HFF-Myc (cell line): ENCODE measurements around the gene FARP1.

ENCODE experiments used
- DNase-seq: peaks from one replicate; pipeline ENCODE4 v3.0.0-alpha.2; 2011; ENCODE audit warnings: low read depth; ENCODE audit errors: extremely low read depth
- H3K4me3 ChIP-seq: replicated peaks from 2 replicates; pipeline ENCODE4 v1.5.1; 2011; ENCODE audit warnings: low read depth, mild to moderate bottlenecking, control low read depth, low read length
- TF ChIP-seq, protein P1 (sequence below): IDR thresholded peaks from 2 replicates; pipeline ENCODE4 v1.5.1; 2012; ENCODE audit warnings: mild to moderate bottlenecking, low read depth, low read length, control low read depth; ENCODE audit errors: missing control alignments

The FARP1 gene

DNA sequence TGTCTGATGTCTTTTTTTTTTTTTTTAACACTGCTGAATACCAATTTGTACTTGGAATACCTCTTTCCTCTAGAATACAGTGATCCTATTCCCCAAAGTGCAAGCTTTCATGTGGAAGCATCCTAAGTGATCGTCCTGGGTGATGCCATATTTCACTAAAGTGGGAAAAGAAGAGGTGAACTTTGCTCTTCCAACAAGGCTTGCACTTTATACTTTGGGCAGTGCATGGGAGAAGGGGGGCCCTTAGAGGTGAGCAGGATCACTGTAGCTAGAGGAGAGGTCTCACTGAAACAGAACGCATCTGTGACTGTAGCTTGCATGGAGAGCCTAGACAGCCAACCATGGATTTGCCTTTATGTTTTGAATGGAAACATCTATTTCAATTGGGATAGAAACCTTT is 260.2 kb downstream of the FARP1 start:
- TF ChIP-seq, protein P1, sequence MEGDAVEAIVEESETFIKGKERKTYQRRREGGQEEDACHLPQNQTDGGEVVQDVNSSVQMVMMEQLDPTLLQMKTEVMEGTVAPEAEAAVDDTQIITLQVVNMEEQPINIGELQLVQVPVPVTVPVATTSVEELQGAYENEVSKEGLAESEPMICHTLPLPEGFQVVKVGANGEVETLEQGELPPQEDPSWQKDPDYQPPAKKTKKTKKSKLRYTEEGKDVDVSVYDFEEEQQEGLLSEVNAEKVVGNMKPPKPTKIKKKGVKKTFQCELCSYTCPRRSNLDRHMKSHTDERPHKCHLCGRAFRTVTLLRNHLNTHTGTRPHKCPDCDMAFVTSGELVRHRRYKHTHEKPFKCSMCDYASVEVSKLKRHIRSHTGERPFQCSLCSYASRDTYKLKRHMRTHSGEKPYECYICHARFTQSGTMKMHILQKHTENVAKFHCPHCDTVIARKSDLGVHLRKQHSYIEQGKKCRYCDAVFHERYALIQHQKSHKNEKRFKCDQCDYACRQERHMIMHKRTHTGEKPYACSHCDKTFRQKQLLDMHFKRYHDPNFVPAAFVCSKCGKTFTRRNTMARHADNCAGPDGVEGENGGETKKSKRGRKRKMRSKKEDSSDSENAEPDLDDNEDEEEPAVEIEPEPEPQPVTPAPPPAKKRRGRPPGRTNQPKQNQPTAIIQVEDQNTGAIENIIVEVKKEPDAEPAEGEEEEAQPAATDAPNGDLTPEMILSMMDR, result no peak

DNA sequence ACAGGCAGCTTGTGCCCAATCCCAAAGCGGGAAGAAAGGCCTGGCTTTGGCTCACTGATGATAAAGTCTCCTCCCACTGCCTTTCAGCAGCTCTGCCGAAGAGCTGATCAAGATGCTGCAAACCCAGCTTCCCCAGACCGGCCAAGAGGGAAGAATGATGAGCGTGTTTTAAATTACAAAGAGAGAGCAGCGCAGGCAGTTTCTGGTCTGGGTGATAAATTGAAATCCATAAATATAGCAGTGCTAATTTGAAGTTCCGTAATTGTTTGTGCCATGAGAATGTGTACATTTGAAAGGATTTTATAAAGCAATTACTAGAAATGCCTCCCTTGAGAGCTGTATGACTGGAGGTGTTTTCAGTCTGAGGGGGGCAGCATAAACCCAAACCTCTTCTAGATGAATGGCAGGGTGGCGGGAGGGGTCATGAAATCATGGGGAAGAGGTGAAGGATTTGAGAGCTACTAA is 262.2 kb downstream of the FARP1 start:
- TF ChIP-seq, protein P1, result no peak
- DNase-seq, result no peak

More for the DNA sequence above, 260.2 kb downstream of the FARP1 start:
- DNase-seq, result no peak
- no peak overlapping the region for H3K4me3 ChIP-seq

DNA sequence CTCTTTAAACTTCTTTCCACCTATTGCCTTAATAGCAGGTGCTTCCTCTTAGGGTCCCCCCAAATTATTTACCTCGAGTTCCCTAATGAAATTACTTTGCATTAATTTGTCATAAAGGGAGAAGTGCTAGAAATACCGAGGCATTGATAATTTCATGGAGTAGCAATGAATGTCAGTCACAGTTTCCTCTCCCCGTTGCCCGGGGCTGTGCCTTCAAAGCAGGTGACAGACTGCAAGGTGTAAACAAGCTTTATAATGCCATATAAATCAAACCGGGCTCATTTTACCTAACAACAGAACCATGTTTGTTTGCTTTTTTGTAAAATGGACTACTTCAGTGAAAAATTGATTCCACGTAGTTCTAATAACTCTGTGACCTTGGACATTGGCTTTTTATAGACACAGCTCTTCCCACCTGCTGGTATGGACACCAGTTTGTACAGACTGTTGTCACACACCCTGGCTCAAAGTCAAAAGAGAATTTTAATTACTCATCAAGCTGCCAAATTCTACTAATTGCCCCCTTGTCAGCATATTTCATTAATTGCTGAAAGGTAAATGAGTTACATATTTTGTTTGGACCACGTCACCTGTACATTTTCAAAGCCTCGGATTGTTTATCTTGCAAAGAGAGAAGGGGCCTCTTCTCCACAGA is 262.9 kb downstream of the FARP1 start:
- TF ChIP-seq, protein P1, result no peak
- no peak for DNase-seq
- H3K4me3 ChIP-seq, result no peak overlapping the region

More for the DNA sequence above, 262.2 kb downstream of the FARP1 start:
- no peak overlapping the region for H3K4me3 ChIP-seq

DNA sequence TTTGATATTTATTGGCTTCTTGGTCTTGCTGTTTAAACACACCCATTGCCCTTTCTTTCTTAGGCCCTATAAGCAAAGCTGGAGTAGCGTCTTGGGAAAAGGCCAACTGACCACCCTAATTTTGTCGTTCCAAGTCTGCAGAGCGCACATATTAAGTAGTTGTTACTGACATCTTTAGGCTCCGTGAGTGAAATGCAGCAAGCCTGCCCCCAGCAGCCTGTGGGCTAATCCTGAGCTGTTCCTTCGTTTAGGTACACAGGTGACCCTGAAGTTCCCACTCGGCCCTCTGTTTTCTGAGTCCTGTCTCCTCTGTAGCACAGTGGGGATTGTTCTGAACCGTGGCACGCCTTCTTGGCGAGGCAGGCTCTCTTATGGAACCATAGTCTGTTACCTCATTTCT is 263.5 kb downstream of the FARP1 start:
- TF ChIP-seq, protein P1, result no peak
- DNase-seq, result no peak
- no peak overlapping the region for H3K4me3 ChIP-seq

DNA sequence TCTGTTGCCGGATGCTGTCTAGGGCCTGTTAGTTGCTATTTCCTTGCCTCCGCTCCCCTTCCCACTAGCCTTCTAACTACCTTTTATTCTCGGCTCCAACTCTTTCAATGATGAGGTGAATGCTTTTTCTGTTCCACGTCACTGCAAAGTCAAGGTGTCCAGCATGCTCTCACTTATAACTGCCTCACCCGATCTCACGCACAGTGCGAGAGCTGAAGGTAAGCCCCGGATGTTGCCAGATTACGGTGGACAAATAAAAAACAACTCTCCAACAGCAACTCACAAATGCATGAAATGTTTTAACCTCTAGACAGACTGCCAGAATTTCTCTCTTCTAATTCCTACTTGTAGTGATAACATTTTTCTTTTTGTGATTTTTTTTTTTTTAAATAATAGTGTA is 264.1 kb downstream of the FARP1 start:
- H3K4me3 ChIP-seq, result no peak overlapping the region
- TF ChIP-seq, protein P1, result no peak
- DNase-seq, result no peak

DNA sequence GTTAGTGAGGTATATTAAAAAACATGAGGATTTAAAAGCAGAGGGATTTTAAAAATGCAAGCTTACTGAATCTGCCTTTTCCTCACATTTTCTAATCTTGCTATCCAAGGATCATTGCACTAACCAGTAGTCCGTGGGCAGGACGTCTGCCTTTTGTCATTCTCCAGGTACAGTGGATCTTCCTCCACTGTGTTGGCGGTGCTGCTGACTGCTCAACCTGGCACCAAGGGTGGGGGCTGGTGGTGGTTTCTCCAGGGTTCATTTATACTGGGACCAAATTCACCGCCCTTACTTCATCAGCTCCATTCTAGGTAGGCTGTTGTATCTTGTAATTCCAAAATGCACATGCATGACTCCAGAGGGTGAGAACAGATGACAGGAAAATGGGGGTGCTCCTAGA is 264.7 kb downstream of the FARP1 start:
- DNase-seq, result no peak
- TF ChIP-seq, protein P1, result no peak
- H3K4me3 ChIP-seq, result no peak overlapping the region

DNA sequence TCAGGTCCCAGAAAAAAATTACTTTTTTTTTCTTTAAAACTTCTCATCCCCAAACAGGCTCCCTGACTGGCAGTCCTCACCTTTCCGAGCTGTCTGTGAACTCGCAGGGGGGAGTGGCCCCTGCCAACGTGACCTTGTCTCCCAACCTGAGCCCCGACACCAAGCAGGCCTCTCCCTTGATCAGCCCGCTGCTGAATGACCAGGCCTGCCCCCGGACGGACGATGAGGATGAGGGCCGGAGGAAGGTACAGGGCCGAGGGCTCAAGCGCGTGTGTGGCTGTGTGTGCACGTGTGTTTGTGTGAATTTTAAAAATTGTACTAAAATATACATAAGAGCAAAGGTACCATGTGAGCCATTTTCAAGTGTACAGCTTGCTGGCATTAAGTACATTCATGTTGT is 266.4 kb downstream of the FARP1 start:
- DNase-seq, result no peak
- H3K4me3 ChIP-seq, result no peak overlapping the region
- TF ChIP-seq, protein P1, result no peak
